HG03066 (cell line): Measurements from ENCODE around the gene RD3L.

Source experiments
- ATAC-seq: cut with Tn5 transposase; IDR thresholded peaks from one replicate; pipeline ENCODE4 v1.9.1; 2021; ENCODE audit warnings: low read depth; ENCODE audit not compliant: unreplicated experiment

RD3L gene

GRCh38 chr14:103897075-103897947, 45.0 kb downstream of the RD3L start:
- no peak for ATAC-seq

- no peak for ATAC-seq
Observed at GRCh38 chr14:103896578-103896977, 45.8 kb downstream of the RD3L start.

GRCh38 chr14:103894723-103895059, 47.6 kb downstream of the RD3L start:
- ATAC-seq, result no peak

- ATAC-seq, result no peak
Observed at GRCh38 chr14:103894034-103894722, 48.2 kb downstream of the RD3L start.

- no peak for ATAC-seq
Observed at GRCh38 chr14:103892247-103892646, 50.1 kb downstream of the RD3L start.

- ATAC-seq, result no peak
Observed at GRCh38 chr14:103891667-103892215, 50.6 kb downstream of the RD3L start.

GRCh38 chr14:103890821-103891666, 51.3 kb downstream of the RD3L start:
- ATAC-seq, result no peak
